Activated naive CD4-positive, alpha-beta T cell treated with anti-CD3 and anti-CD28 coated beads, Interleukin-2, amount 10 ng/mL, durations not matched to agents 7 days and 5 days (primary cell): ENCODE data around the gene KRT34.
"Not testable (repeated sequence)": the region's sequence is repeated elsewhere in the genome, so short reads cannot be mapped to it uniquely, and the experiment has no call there.

Source experiments
- CTCF ChIA-PET: fragments of 350-600 bp; sonication (Branson Sonifier 250); formaldehyde crosslinking; loops from one replicate; lab custom pipeline; 2021; ENCODE audit warnings: antibody characterized with exemption; lab: Charles Lee
- DNase-seq: peaks from one replicate; pipeline ENCODE4 v3.0.0-alpha.2; 2020
- H3K27ac Mint-ChIP-seq: one replicate; pipeline ENCODE4 v1.8.0; 2021; ENCODE audit warnings: mild to moderate bottlenecking, moderate library complexity, mixed read lengths
- H3K27me3 Mint-ChIP-seq: one replicate; pipeline ENCODE4 v1.8.0; 2021; ENCODE audit warnings: mild to moderate bottlenecking, mixed read lengths
- H3K36me3 Mint-ChIP-seq: one replicate; pipeline ENCODE4 v1.8.0; 2021; ENCODE audit warnings: mixed read lengths
- H3K4me1 Mint-ChIP-seq: one replicate; pipeline ENCODE4 v1.8.0; 2021; ENCODE audit warnings: mixed read lengths
- H3K4me3 Mint-ChIP-seq: one replicate; pipeline ENCODE4 v1.8.0; 2021; ENCODE audit warnings: mild to moderate bottlenecking, moderate library complexity, mixed read lengths
- H3K9me3 Mint-ChIP-seq: one replicate; pipeline ENCODE4 v1.8.0; 2021; ENCODE audit warnings: mixed read lengths

Gene KRT34

GRCh38 chr17:41395044-41395443 lies 12.9 kb upstream of the KRT34 start:
- H3K4me3 Mint-ChIP-seq, CTCF ChIA-PET, H3K4me1 Mint-ChIP-seq, H3K9me3 Mint-ChIP-seq, DNase-seq, H3K27ac Mint-ChIP-seq, H3K36me3 Mint-ChIP-seq: not testable (repeated sequence)
- H3K27me3 Mint-ChIP-seq, result peaks cover 10% of the 10 kb centered on the region

GRCh38 chr17:41394254-41394996 lies 12.3 kb upstream of the KRT34 start:
- H3K27me3 Mint-ChIP-seq, result peaks cover 8% of the 10 kb centered on the region
- H3K9me3 Mint-ChIP-seq, result no peaks in the 10 kb centered on the region
- no peak for DNase-seq
- CTCF ChIA-PET, result no interaction called here
- H3K27ac Mint-ChIP-seq, result no peak overlapping the region
- H3K36me3 Mint-ChIP-seq, result no peaks in the 10 kb centered on the region
- H3K4me3 Mint-ChIP-seq, result no peak overlapping the region
- H3K4me1 Mint-ChIP-seq, result no peaks in the 10 kb centered on the region

- CTCF ChIA-PET, result no interaction called here
- no peak for DNase-seq
- peaks cover 11% of the 10 kb centered on the region for H3K27me3 Mint-ChIP-seq
- no peak overlapping the region for H3K4me3 Mint-ChIP-seq
- H3K4me1 Mint-ChIP-seq, result no peaks in the 10 kb centered on the region
- no peaks in the 10 kb centered on the region for H3K36me3 Mint-ChIP-seq
- no peak overlapping the region for H3K27ac Mint-ChIP-seq
- H3K9me3 Mint-ChIP-seq, result no peaks in the 10 kb centered on the region
Measured at GRCh38 chr17:41393826-41394225, 11.7 kb upstream of the KRT34 start.

- H3K27ac Mint-ChIP-seq, result no peak overlapping the region
- H3K9me3 Mint-ChIP-seq, result no peaks in the 10 kb centered on the region
- no peaks in the 10 kb centered on the region for H3K4me1 Mint-ChIP-seq
- H3K4me3 Mint-ChIP-seq, result no peak overlapping the region
- DNase-seq, result no peak
- CTCF ChIA-PET, result no interaction called here
- H3K36me3 Mint-ChIP-seq, result no peaks in the 10 kb centered on the region
- H3K27me3 Mint-ChIP-seq, result peaks cover 11% of the 10 kb centered on the region
Measured at GRCh38 chr17:41393294-41393693, 11.2 kb upstream of the KRT34 start.

- H3K27me3 Mint-ChIP-seq, result peaks cover 17% of the 10 kb centered on the region
- peaks cover 1% of the 10 kb centered on the region for H3K36me3 Mint-ChIP-seq
- no peak overlapping the region for H3K27ac Mint-ChIP-seq
- no peak for DNase-seq
- no peaks in the 10 kb centered on the region for H3K4me1 Mint-ChIP-seq
- H3K4me3 Mint-ChIP-seq, result no peak overlapping the region
- CTCF ChIA-PET, result no interaction called here
- peaks cover 4% of the 10 kb centered on the region for H3K9me3 Mint-ChIP-seq
Measured at GRCh38 chr17:41392278-41392677, 10.2 kb upstream of the KRT34 start.

GRCh38 chr17:41391535-41391934 lies 9.4 kb upstream of the KRT34 start:
- CTCF ChIA-PET, result no interaction called here
- H3K9me3 Mint-ChIP-seq, result peaks cover 8% of the 10 kb centered on the region
- H3K4me1 Mint-ChIP-seq, result no peaks in the 10 kb centered on the region
- H3K27me3 Mint-ChIP-seq, result peaks cover 17% of the 10 kb centered on the region
- no peak overlapping the region for H3K4me3 Mint-ChIP-seq
- no peak overlapping the region for H3K27ac Mint-ChIP-seq
- no peak for DNase-seq
- H3K36me3 Mint-ChIP-seq, result peaks cover 1% of the 10 kb centered on the region

- Mint-ChIP-seq H3K4me3 (no peak overlapping the region), H3K27me3 (peaks cover 14% of the 10 kb centered on the region)
- CTCF ChIA-PET, result interaction anchor here (0.8 kb wide), 1 partner anchor 10 kb away, joined by 3 read pairs; no protein-coding TSS in a partner anchor
Measured at GRCh38 chr17:41390411-41390938, 8.4 kb upstream of the KRT34 start.

GRCh38 chr17:41387670-41388069 lies 5.6 kb upstream of the KRT34 start:
- Mint-ChIP-seq H3K9me3 (peaks cover 11% of the 10 kb centered on the region), H3K4me3 (no peak overlapping the region), H3K27me3 (peaks cover 10% of the 10 kb centered on the region), H3K36me3 (peaks cover 1% of the 10 kb centered on the region), H3K4me1 (no peaks in the 10 kb centered on the region), H3K27ac (no peak overlapping the region)
- DNase-seq, result no peak
- CTCF ChIA-PET, result no interaction called here

More at GRCh38 chr17:41390411-41390938, 8.4 kb upstream of the KRT34 start:
- Mint-ChIP-seq H3K9me3 (peaks cover 11% of the 10 kb centered on the region), H3K36me3 (peaks cover 1% of the 10 kb centered on the region), H3K4me1 (no peaks in the 10 kb centered on the region), H3K27ac (no peak overlapping the region)
- no peak for DNase-seq

- no peak overlapping the region for H3K27ac Mint-ChIP-seq
- H3K4me3 Mint-ChIP-seq, result no peak overlapping the region
- no peak for DNase-seq
- peaks cover 1% of the 10 kb centered on the region for H3K36me3 Mint-ChIP-seq
- CTCF ChIA-PET, result no interaction called here
- no peaks in the 10 kb centered on the region for H3K4me1 Mint-ChIP-seq
- peaks cover 11% of the 10 kb centered on the region for H3K9me3 Mint-ChIP-seq
- H3K27me3 Mint-ChIP-seq, result peaks cover 10% of the 10 kb centered on the region
Measured at GRCh38 chr17:41386227-41386626, 4.1 kb upstream of the KRT34 start.

- CTCF ChIA-PET, result no interaction called here
- Mint-ChIP-seq H3K27me3 (peaks cover 12% of the 10 kb centered on the region), H3K9me3 (peaks cover 11% of the 10 kb centered on the region), H3K27ac (no peak overlapping the region), H3K4me3 (no peak overlapping the region), H3K4me1 (no peaks in the 10 kb centered on the region), H3K36me3 (peaks cover 1% of the 10 kb centered on the region)
- no peak for DNase-seq
Measured at GRCh38 chr17:41383690-41384089, 1.6 kb upstream of the KRT34 start.

- DNase-seq, result no peak
- Mint-ChIP-seq H3K4me3 (no peak overlapping the region), H3K27ac (no peak overlapping the region), H3K36me3 (no peaks in the 10 kb centered on the region), H3K27me3 (peaks cover 8% of the 10 kb centered on the region), H3K4me1 (peaks cover 2% of the 10 kb centered on the region), H3K9me3 (peaks cover 9% of the 10 kb centered on the region)
- CTCF ChIA-PET, result no interaction called here
Measured at GRCh38 chr17:41382394-41382793, 288 bp upstream of the KRT34 start.

- H3K9me3 Mint-ChIP-seq, DNase-seq, CTCF ChIA-PET, H3K4me3 Mint-ChIP-seq, H3K27ac Mint-ChIP-seq, H3K4me1 Mint-ChIP-seq, H3K27me3 Mint-ChIP-seq, H3K36me3 Mint-ChIP-seq: not testable (repeated sequence)
Measured at GRCh38 chr17:41380091-41380490, 2.0 kb downstream of the KRT34 start.

GRCh38 chr17:41377546-41377945 lies 4.6 kb downstream of the KRT34 start:
- H3K27me3 Mint-ChIP-seq, result peaks cover 6% of the 10 kb centered on the region

GRCh38 chr17:41369713-41370112 lies 12.4 kb downstream of the KRT34 start, which contains the start of gene KRT33B:
KRT33B (minus strand) TSS chr17:41369813; CDS start chr17:41369750, 63 bp downstream.
- no peak within 1 kb of the TSS for H3K4me3 Mint-ChIP-seq
- no peak within 1 kb of the TSS for H3K27ac Mint-ChIP-seq

More at GRCh38 chr17:41377546-41377945, 4.6 kb downstream of the KRT34 start:
- no peak for DNase-seq
- CTCF ChIA-PET, result no interaction called here
- Mint-ChIP-seq H3K9me3 (no peaks in the 10 kb centered on the region), H3K4me3 (no peak overlapping the region), H3K27ac (no peak overlapping the region), H3K36me3 (no peaks in the 10 kb centered on the region), H3K4me1 (peaks cover 2% of the 10 kb centered on the region)

GRCh38 chr17:41369023-41369422 lies 13.1 kb downstream of the KRT34 start:
- H3K27ac Mint-ChIP-seq, result no peak overlapping the region
- CTCF ChIA-PET, result no interaction called here
- DNase-seq, result no peak
- no peaks in the 10 kb centered on the region for H3K36me3 Mint-ChIP-seq
- H3K27me3 Mint-ChIP-seq, result no peaks in the 10 kb centered on the region
- H3K9me3 Mint-ChIP-seq, result no peaks in the 10 kb centered on the region
- H3K4me3 Mint-ChIP-seq, result no peak overlapping the region
- no peaks in the 10 kb centered on the region for H3K4me1 Mint-ChIP-seq

More at GRCh38 chr17:41369713-41370112, 12.4 kb downstream of the KRT34 start, which contains the start of gene KRT33B:
- Mint-ChIP-seq H3K9me3 (no peaks in the 10 kb centered on the region), H3K4me1 (no peaks in the 10 kb centered on the region), H3K36me3 (no peaks in the 10 kb centered on the region), H3K27me3 (no peaks in the 10 kb centered on the region)
- DNase-seq, result no peak
- CTCF ChIA-PET, result no interaction called here
